Hematopoietic multipotent progenitor cell treated with erythropoietin and hydrocortisone succinate and interleukin-3 and kit ligand, for 15 days (in vitro differentiated cells): ENCODE data around the gene POLD3.
A peak's percentile ranks its signal among the peaks of the same experiment; 100 is the strongest.
"Not testable (repeated sequence)": the region's sequence is repeated elsewhere in the genome, so short reads cannot be mapped to it uniquely, and the experiment has no call there.

Source experiments
- DNase-seq: peaks from one replicate; pipeline ENCODE4 v3.0.0-alpha.2; 2015; ENCODE audit warnings: low spot score

Gene POLD3

GRCh38 chr11:74581954-74582547, 10.3 kb upstream of the POLD3 start:
- no peak for DNase-seq

GRCh38 chr11:74583024-74583624, 9.3 kb upstream of the POLD3 start:
- DNase-seq, result no peak

GRCh38 chr11:74590492-74590891, 1.9 kb upstream of the POLD3 start:
- DNase-seq, result not testable (repeated sequence)

- DNase-seq, result no peak
Measured at GRCh38 chr11:74592063-74592440, 330 bp upstream of the POLD3 start.

- no peak for DNase-seq
Measured at GRCh38 chr11:74593463-74593862, 1.1 kb downstream of the POLD3 start.

- no peak for DNase-seq
Measured at GRCh38 chr11:74602637-74603556, 10.5 kb downstream of the POLD3 start.

GRCh38 chr11:74603845-74604244, 11.5 kb downstream of the POLD3 start:
- no peak for DNase-seq

- DNase-seq, result no peak
Measured at GRCh38 chr11:74604311-74604710, 11.9 kb downstream of the POLD3 start.

GRCh38 chr11:74605403-74605802, 13.0 kb downstream of the POLD3 start:
- DNase-seq, result no peak

GRCh38 chr11:74608431-74608830, 16.0 kb downstream of the POLD3 start:
- DNase-seq, result no peak

GRCh38 chr11:74611369-74611861, 19.0 kb downstream of the POLD3 start:
- DNase-seq, result peak; percentile 60

GRCh38 chr11:74612877-74613276, 20.5 kb downstream of the POLD3 start:
- DNase-seq, result no peak

- DNase-seq, result no peak
Measured at GRCh38 chr11:74615311-74615710, 22.9 kb downstream of the POLD3 start.

- no peak for DNase-seq
Measured at GRCh38 chr11:74615988-74616387, 23.6 kb downstream of the POLD3 start.

GRCh38 chr11:74620531-74620930, 28.1 kb downstream of the POLD3 start:
- no peak for DNase-seq

- DNase-seq, result no peak
Measured at GRCh38 chr11:74626130-74626529, 33.7 kb downstream of the POLD3 start.

GRCh38 chr11:74626604-74627003, 34.2 kb downstream of the POLD3 start:
- DNase-seq, result no peak

- no peak for DNase-seq
Measured at GRCh38 chr11:74627381-74627780, 35.0 kb downstream of the POLD3 start.

GRCh38 chr11:74630043-74630442, 37.7 kb downstream of the POLD3 start:
- no peak for DNase-seq

GRCh38 chr11:74633406-74634393, 41.3 kb downstream of the POLD3 start:
- DNase-seq, result no peak

GRCh38 chr11:74634537-74634936, 42.2 kb downstream of the POLD3 start:
- peak; percentile 60 for DNase-seq
